H54 (cell line): ENCODE results near the gene PPP2R2B.
"Not testable (repeated sequence)": the region's sequence is repeated elsewhere in the genome, so short reads cannot be mapped to it uniquely, and the experiment has no call there.

ENCODE experiments used
- DNase-seq: peaks from one replicate; pipeline ENCODE4 v3.0.0; 2011; ENCODE audit warnings: low spot score, mixed read lengths; ENCODE audit not compliant: insufficient read length
- FAIRE-seq: peaks from 3 replicates; lab custom pipeline; 2011; peaks lifted over from hg19 to GRCh38; lab: Jason Lieb, UNC
- POLR2A ChIP-seq: IDR thresholded peaks from 2 replicates; pipeline ENCODE4 v1.6.1; 2011; ENCODE audit warnings: low read depth, mild to moderate bottlenecking, low read length

PPP2R2B gene

GRCh38 chr5:146635443-146635842 is 243.1 kb downstream of the PPP2R2B start:
- no peak for TF ChIP-seq POLR2A
- DNase-seq (no peak), FAIRE-seq (no peak)

- DNase-seq, result no peak
- no peak for TF ChIP-seq POLR2A
- no peak for FAIRE-seq
Measured at GRCh38 chr5:146633323-146633764, 245.2 kb downstream of the PPP2R2B start.

GRCh38 chr5:146632620-146633322 is 245.8 kb downstream of the PPP2R2B start:
- DNase-seq, result no peak
- FAIRE-seq, result no peak
- TF ChIP-seq POLR2A, result no peak

- DNase-seq (no peak), FAIRE-seq (no peak)
- TF ChIP-seq POLR2A, result no peak
Measured at GRCh38 chr5:146630472-146630871, 248.1 kb downstream of the PPP2R2B start.

GRCh38 chr5:146628950-146629349 is 249.6 kb downstream of the PPP2R2B start:
- TF ChIP-seq POLR2A, result no peak
- DNase-seq, result no peak
- no peak for FAIRE-seq

DNA sequence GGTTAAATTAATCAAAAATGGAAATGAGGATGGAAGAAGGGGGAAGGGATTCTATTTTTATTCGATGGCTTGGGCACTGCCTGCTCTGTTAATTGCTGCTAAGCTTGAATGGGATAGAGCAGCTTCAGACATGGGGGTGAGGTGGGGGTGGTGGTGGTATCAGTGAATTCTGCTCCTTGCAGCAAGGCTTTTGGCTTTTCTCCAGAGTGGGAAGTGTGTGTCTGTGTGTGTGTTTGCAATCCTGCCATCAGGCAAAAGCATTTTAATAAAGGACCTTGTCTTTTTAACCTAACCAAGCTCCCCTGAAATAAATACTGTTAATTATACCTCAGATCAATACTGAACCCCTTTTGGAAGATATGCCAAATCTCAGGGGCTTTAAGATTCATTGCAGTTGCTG is 251.6 kb downstream of the PPP2R2B start:
- no peak for FAIRE-seq
- no peak for TF ChIP-seq POLR2A
- no peak for DNase-seq

- FAIRE-seq (no peak), DNase-seq (no peak)
Measured at GRCh38 chr5:146624179-146624578, 254.4 kb downstream of the PPP2R2B start.

GRCh38 chr5:146623666-146624065 is 254.9 kb downstream of the PPP2R2B start:
- FAIRE-seq, result no peak
- no peak for TF ChIP-seq POLR2A
- DNase-seq, result no peak

More at GRCh38 chr5:146624179-146624578, 254.4 kb downstream of the PPP2R2B start:
- TF ChIP-seq POLR2A, result no peak

GRCh38 chr5:146623009-146623408 is 255.5 kb downstream of the PPP2R2B start:
- DNase-seq, result no peak
- no peak for FAIRE-seq
- no peak for TF ChIP-seq POLR2A

DNA sequence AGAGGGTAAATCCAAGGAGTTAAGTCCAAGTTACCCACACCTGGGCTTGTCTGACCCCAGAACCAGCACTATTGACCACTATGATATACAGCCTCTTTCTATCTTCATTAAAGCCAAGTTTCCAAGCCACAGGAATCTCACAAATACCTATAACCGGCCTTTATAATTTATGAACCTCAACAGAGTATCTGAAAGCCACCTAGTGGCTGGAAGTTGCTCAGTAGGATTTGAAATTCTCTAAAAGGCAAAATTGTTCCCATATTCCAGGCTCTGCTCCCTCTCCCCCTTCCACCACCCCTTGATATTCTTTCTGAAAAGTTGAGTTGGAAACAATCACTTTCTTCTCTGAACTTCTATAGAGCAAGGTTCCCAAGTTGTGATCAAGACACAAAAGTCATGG is 256.2 kb downstream of the PPP2R2B start:
- no peak for FAIRE-seq
- no peak for TF ChIP-seq POLR2A
- DNase-seq, result no peak

GRCh38 chr5:146620669-146621051 is 257.9 kb downstream of the PPP2R2B start:
- FAIRE-seq (no peak), DNase-seq (no peak)
- TF ChIP-seq POLR2A, result no peak

DNA sequence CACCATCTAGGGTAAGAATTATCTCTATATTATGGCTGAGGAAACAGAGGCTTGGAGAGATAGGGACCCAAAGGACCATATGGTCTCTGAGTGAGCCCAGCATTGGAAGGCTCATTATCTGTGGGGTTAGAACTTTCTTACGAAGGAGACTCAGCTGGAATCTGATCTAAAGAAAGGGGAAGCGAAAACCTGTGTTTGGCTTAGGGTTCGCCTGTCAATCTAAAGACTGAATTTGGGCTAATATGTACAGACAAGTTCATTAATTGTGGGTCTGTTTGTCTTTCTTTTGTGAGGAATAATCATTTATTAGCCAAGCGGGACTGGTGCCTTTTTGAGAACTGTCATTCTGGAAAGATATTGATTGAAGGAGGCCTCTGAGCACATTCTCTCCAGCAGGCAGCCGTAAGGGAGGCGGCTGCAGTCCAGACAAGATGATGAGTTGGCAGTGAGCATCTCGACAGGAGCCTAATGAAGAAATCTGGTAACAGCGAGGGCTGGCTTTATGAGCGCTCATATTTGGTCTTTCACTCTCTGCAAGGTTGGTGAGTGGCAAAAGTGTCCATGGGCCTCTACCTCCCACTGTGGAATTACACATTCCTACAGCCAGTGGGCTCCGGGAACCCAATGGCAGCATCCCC is 258.4 kb downstream of the PPP2R2B start:
- TF ChIP-seq POLR2A, result no peak
- DNase-seq (no peak), FAIRE-seq (no peak)

DNA sequence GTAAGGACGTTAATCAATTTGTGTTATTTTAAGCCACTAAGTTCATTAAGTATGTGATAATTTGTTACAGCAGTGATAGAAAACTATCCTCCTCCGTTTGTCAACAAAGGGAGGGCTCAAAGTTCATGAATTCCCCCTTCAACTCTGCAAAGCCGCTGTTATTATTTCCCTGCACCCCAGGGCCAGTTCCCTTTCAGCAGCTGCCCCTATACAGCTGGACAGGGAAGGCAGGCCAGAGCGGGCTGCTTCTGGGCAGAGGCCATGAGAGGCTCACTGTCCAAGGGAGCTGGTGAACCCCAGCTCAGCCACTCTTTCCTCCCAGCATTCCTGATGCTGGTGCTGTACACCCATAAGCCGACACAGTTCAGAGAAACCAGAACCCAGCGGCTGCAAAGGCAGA is 260.1 kb downstream of the PPP2R2B start:
- no peak for TF ChIP-seq POLR2A
- FAIRE-seq (no peak), DNase-seq (no peak)

DNA sequence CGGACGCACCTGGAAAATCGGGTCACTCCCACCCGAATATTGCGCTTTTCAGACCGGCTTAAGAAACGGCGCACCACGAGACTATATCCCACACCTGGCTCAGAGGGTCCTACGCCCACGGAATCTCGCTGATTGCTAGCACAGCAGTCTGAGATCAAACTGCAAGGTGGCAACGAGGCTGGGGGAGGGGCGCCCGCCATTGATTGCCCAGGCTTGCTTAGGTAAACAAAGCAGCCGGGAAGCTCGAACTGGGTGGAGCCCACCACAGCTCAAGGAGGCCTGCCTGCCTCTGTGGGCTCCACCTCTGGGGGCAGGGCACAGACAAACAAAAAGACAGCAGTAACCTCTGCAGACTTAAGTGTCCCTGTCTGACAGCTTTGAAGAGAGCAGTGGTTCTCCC is 268.8 kb downstream of the PPP2R2B start:
- not testable (repeated sequence) for FAIRE-seq, DNase-seq

- no peak for DNase-seq
- no peak for FAIRE-seq
- TF ChIP-seq POLR2A, result no peak
Measured at GRCh38 chr5:146607659-146608332, 270.8 kb downstream of the PPP2R2B start.
